Heart left ventricle (tissue), 13 donors: ENCODE results near the gene TNFSF13B.

ENCODE experiments used
- CTCF ChIP-seq, 12 donors: fragments of 200-600 bp; sonication (generic) in 4 of 12; IDR thresholded peaks; one replicate each; pipeline versions ENCODE4 v1.5.0 to v1.8.0; 2018 to 2022; ENCODE audit warnings: antibody characterized with exemption in 12 of 12, mild to moderate bottlenecking in 5 of 12
- POLR2A ChIP-seq, 2 donors: fragments of 450-650 bp; IDR thresholded peaks; one replicate each; pipeline ENCODE4 v1.6.1; 2017; ENCODE audit warnings: antibody characterized with exemption in 2 of 2, mild to moderate bottlenecking in 2 of 2, moderate library complexity in 2 of 2
- donor health status: ischemic (EF 13 %, LVEDD 7.1; RV severe dilation, severe dysfunction).
- donor health status: DM: no; HTN: yes; CAD: no.
- donor health status: DM: no; HTN: no; CAD: no.
- donor health status: ischemic (EF 25% LVEDD 6.9; RV normal size, moderate dysfunction).
- donor health status: ischemic (EF 25% LVEDD 5.7; RV mildly dilated, moderate dysfunction).
- donor health status: ischemic (EF 35%, LVEDD 5.7; RV mildly dilated, moderate dysfunction).
- donor health status: nonischemic (EF 11% LVEDD 7.7; RV severe dilation, severe dysfunction).
- donor health status: DM: yes; HTN: yes; CAD: no.
- donor health status: PGD.
- donor health status: ischemic (EF 29% LVEDD 5.4; RV normal size, mild dysfunction).
- donor health status: nonischemic (EF 23%, LVEDD 6.1; RV moderate dilation, normal function).

- TF ChIP-seq CTCF (IDR thresholded peaks at IDR 0.05) (no peak), POLR2A (IDR thresholded peaks at IDR 0.05) (no peak)
Observed at GRCh38 chr13:108288741-108289140, 19.2 kb downstream of the TNFSF13B start.
